ENCODE data around the gene NFE2L2. TPM values are rescaled to one million over a fixed set of nuclear protein-coding genes. Genes with fewer than 3 reads are reported as not detected.
A peak's percentile ranks its signal among the peaks of the same experiment; 100 is the strongest.

The NFE2L2 gene
- total RNA-seq, 2 donors from 2014 or later: 68.2 to 84.1 TPM

GRCh38 chr2:177275040-177275742 is 10.7 kb upstream of the NFE2L2 start:
- Histone ChIP-seq H3K4me1 (peaks cover 0 to 24% of the 10 kb centered on the region in 2 donors), H3K9me3 (no peaks in the 10 kb centered on the region), H3K27ac (peak overlapping the region; percentile 46 to 70), H3K27me3 (no peaks in the 10 kb centered on the region), H3K4me3 (peak overlapping the region in 1 of 2 donors; percentile 1), H3K36me3 (no peaks in the 10 kb centered on the region)
- TF ChIP-seq CTCF (IDR thresholded peaks at IDR 0.05): no peak
- DNase-seq (ENCODE audit: low spot score): no peak

GRCh38 chr2:177273408-177273807 is 8.9 kb upstream of the NFE2L2 start:
- Histone ChIP-seq H3K4me1 (peaks cover 0 to 15% of the 10 kb centered on the region in 2 donors), H3K27me3 (no peaks in the 10 kb centered on the region), H3K27ac (peak overlapping the region in 1 of 2 donors; percentile 16), H3K9me3 (no peaks in the 10 kb centered on the region), H3K4me3 (no peak overlapping the region), H3K36me3 (no peaks in the 10 kb centered on the region)
- no peak for TF ChIP-seq CTCF (IDR thresholded peaks at IDR 0.05)
- DNase-seq (ENCODE audit: low spot score): no peak

- H3K4me1 ChIP-seq: peaks cover 0 to 15% of the 10 kb centered on the region in 2 donors
- no peak overlapping the region for H3K4me3 ChIP-seq
- H3K27ac ChIP-seq: no peak overlapping the region
- no peak for DNase-seq (ENCODE audit: low spot score)
- no peaks in the 10 kb centered on the region for H3K36me3 ChIP-seq
- no peak for TF ChIP-seq CTCF (IDR thresholded peaks at IDR 0.05)
- no peaks in the 10 kb centered on the region for H3K27me3 ChIP-seq
- no peaks in the 10 kb centered on the region for H3K9me3 ChIP-seq
Measured at GRCh38 chr2:177272765-177273164, 8.2 kb upstream of the NFE2L2 start.

- no peak overlapping the region for H3K4me3 ChIP-seq
- no peaks in the 10 kb centered on the region for H3K27me3 ChIP-seq
- peaks cover 0 to 15% of the 10 kb centered on the region in 2 donors for H3K4me1 ChIP-seq
- H3K27ac ChIP-seq: no peak overlapping the region
- no peak for TF ChIP-seq CTCF (IDR thresholded peaks at IDR 0.05)
- no peaks in the 10 kb centered on the region for H3K9me3 ChIP-seq
- H3K36me3 ChIP-seq: no peaks in the 10 kb centered on the region
- DNase-seq (ENCODE audit: low spot score): no peak
Measured at GRCh38 chr2:177271981-177272666, 7.6 kb upstream of the NFE2L2 start.

GRCh38 chr2:177270531-177270930 is 6.0 kb upstream of the NFE2L2 start:
- no peak overlapping the region for H3K4me3 ChIP-seq
- DNase-seq (ENCODE audit: low spot score): no peak
- no peak for TF ChIP-seq CTCF (IDR thresholded peaks at IDR 0.05)
- H3K9me3 ChIP-seq: no peaks in the 10 kb centered on the region
- H3K36me3 ChIP-seq: no peaks in the 10 kb centered on the region
- no peaks in the 10 kb centered on the region for H3K27me3 ChIP-seq
- no peak overlapping the region for H3K27ac ChIP-seq
- peaks cover 0 to 25% of the 10 kb centered on the region in 2 donors for H3K4me1 ChIP-seq

Measured in right atrium auricular region (tissue), 2 donors.